ENCODE measurements around the gene FAF2.

- TF ChIP-seq CTCF (IDR thresholded peaks at IDR 0.05) (no peak), POLR2A (IDR thresholded peaks at IDR 0.05) (no peak)
Measured at GRCh38 chr5:176429972-176430371, 18.2 kb upstream of the FAF2 start.
